Suprapubic skin (tissue), 4 donors: ENCODE measurements around the gene GGCX. TPM values are rescaled to one million over a fixed set of nuclear protein-coding genes. Genes with fewer than 3 reads are reported as not detected.

Experiments
- DNase-seq, 2 donors: peaks; one replicate each; pipeline ENCODE4 v3.0.0-alpha.2; 2019; ENCODE audit warnings: low spot score in 2 of 2
- H3K27ac ChIP-seq: fragments of 200-600 bp; sonication (generic); one replicate; pipeline ENCODE4 v1.5.1; 2019
- H3K27me3 ChIP-seq: fragments of 200-600 bp; sonication (generic); one replicate; pipeline ENCODE4 v1.5.1; 2019
- H3K36me3 ChIP-seq: fragments of 200-600 bp; sonication (generic); one replicate; pipeline ENCODE4 v1.5.1; 2019
- H3K4me1 ChIP-seq: fragments of 200-600 bp; sonication (generic); one replicate; pipeline ENCODE4 v1.5.1; 2019
- H3K4me3 ChIP-seq: fragments of 200-600 bp; sonication (generic); one replicate; pipeline ENCODE4 v1.5.1; 2019; ENCODE audit warnings: mild to moderate bottlenecking
- H3K9me3 ChIP-seq: fragments of 200-600 bp; sonication (generic); one replicate; pipeline ENCODE4 v1.5.1; 2019
- CTCF ChIP-seq, 2 donors: fragments of 200-600 bp in 1 of 2; fragments of 450-650 bp in 1 of 2; sonication (generic) in 1 of 2; IDR thresholded peaks; one replicate each; pipeline ENCODE4 v1.5.1; 2016 to 2019; ENCODE audit warnings: antibody characterized with exemption in 2 of 2, mild to moderate bottlenecking in 1 of 2, moderate library complexity in 1 of 2
- EP300 ChIP-seq: sonication (generic); formaldehyde crosslinking; IDR thresholded peaks from one replicate; pipeline ENCODE4 v1.6.1; 2017; ENCODE audit warnings: antibody characterized with exemption
- POLR2A ChIP-seq, 2 donors: fragments of 450-650 bp; IDR thresholded peaks; one replicate each; pipeline ENCODE4 v1.6.1; 2017; ENCODE audit warnings: antibody characterized with exemption in 2 of 2, mild to moderate bottlenecking in 2 of 2, moderate library complexity in 2 of 2
- POLR2AphosphoS5 ChIP-seq, 3 donors: sonication (generic); formaldehyde crosslinking; IDR thresholded peaks; one replicate each; pipeline ENCODE4 v1.6.1; 2017; ENCODE audit warnings: antibody characterized with exemption in 3 of 3
- WGBS: methylation state at CpG from one replicate; pipeline ENCODE4 v1.1.5; 2018; 5-methylcytosine and 5-hydroxymethylcytosine counted together
- total RNA-seq, 4 donors: library from RNA; depleted of rRNA; stranded (reverse); fragments of >200 nt; gene quantifications; one replicate each; pipeline ENCODE4 v1.1.0, GENCODE V29; 2016

GGCX gene
- total RNA-seq, 4 donors from 2014 or later, result 23.2 to 38.9 (median 27.7) TPM

DNA sequence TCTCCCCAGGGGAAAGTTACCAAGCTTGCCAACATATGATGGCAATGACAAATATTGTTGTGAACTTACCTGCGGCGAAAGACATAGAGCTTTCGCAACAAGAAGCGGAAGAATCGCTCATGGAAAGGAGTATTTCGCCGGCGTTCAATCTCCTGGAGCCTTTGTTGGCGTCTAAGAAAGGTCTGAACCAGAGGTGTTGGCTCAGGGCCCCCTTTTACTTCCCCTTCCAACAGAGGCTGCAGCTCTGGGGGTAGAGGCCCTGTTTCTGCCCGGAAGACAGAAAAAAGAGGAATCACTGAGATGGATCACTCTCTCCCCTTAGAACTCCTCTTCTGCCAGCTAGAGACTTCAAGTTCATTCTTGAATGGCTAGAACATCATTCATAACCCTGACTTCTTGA lies 10.8 kb downstream of the GGCX start:
- Histone ChIP-seq H3K9me3 (no peaks in the 10 kb centered on the region), H3K27me3 (no peaks in the 10 kb centered on the region), H3K36me3 (peaks cover 62% of the 10 kb centered on the region), H3K4me1 (peaks cover 29% of the 10 kb centered on the region), H3K4me3 (no peak overlapping the region), H3K27ac (no peak overlapping the region)
- no peak for DNase-seq
- 83% methylated on average over 10 of the region's 10 CpGs for WGBS
- no peak for TF ChIP-seq POLR2AphosphoS5 (IDR thresholded peaks at IDR 0.05)
- TF ChIP-seq EP300, result no peak
- TF ChIP-seq POLR2A (IDR thresholded peaks at IDR 0.05), result no peak
- TF ChIP-seq CTCF (IDR thresholded peaks at IDR 0.05), result no peak

DNA sequence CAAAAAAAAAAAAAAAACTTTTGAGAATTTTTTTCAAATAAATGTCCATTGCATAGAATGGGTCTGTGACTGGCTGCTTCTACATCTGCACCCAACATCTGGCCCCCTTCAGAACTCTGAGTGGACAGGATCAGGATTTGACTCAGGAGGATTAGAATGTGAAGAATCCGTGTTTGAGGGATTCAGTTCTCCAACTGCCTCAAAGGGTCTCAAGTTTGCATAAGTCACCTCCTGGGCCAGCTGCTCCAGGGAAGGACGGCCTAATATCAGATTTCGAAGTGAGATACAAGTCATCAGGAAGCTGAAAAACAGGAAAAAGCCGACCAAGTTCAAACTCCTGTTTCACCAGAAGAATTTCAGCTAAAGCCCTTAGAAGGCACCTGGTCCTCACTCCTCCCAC lies 11.5 kb downstream of the GGCX start:
- Histone ChIP-seq H3K4me3 (no peak overlapping the region), H3K27ac (no peak overlapping the region), H3K36me3 (peaks cover 62% of the 10 kb centered on the region), H3K27me3 (no peaks in the 10 kb centered on the region), H3K9me3 (no peaks in the 10 kb centered on the region), H3K4me1 (peaks cover 34% of the 10 kb centered on the region)
- no peak for DNase-seq
- TF ChIP-seq POLR2AphosphoS5 (IDR thresholded peaks at IDR 0.05) (no peak), CTCF (IDR thresholded peaks at IDR 0.05) (no peak), POLR2A (IDR thresholded peaks at IDR 0.05) (no peak), EP300 (no peak)
- WGBS, result 63% methylated on average over 4 of the region's 4 CpGs

GRCh38 chr2:85549095-85549494 lies 12.2 kb downstream of the GGCX start:
- H3K27ac ChIP-seq, result no peak overlapping the region
- H3K4me3 ChIP-seq, result no peak overlapping the region
- no peaks in the 10 kb centered on the region for H3K9me3 ChIP-seq
- H3K27me3 ChIP-seq, result no peaks in the 10 kb centered on the region
- TF ChIP-seq POLR2A (IDR thresholded peaks at IDR 0.05), result no peak
- no peak for TF ChIP-seq POLR2AphosphoS5 (IDR thresholded peaks at IDR 0.05)
- TF ChIP-seq CTCF (IDR thresholded peaks at IDR 0.05), result no peak
- TF ChIP-seq EP300, result no peak
- peaks cover 42% of the 10 kb centered on the region for H3K4me1 ChIP-seq
- WGBS, result 88% methylated on average over 10 of the region's 10 CpGs
- peaks cover 62% of the 10 kb centered on the region for H3K36me3 ChIP-seq
- DNase-seq, result no peak

DNA sequence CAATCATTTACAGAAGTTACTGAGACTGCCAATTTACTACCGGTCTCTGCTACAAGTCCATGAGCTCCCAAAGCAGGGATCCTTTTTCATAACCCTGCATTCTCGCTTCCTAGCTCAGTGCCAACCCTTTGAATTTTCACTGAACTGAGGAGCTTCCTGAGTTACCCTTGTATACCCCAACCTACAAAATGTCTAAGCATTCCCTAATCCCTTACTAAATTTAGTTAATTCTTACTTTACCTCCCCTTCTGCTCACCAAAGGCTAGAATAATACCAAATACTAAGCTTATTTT lies 12.7 kb downstream of the GGCX start:
- Histone ChIP-seq H3K4me1 (peaks cover 44% of the 10 kb centered on the region), H3K9me3 (no peaks in the 10 kb centered on the region), H3K4me3 (no peak overlapping the region), H3K27me3 (no peaks in the 10 kb centered on the region), H3K36me3 (peaks cover 62% of the 10 kb centered on the region), H3K27ac (no peak overlapping the region)
- no peak for DNase-seq
- WGBS, result 57% methylated on average over 2 of the region's 2 CpGs
- TF ChIP-seq EP300, result no peak
- no peak for TF ChIP-seq POLR2AphosphoS5 (IDR thresholded peaks at IDR 0.05)

DNA sequence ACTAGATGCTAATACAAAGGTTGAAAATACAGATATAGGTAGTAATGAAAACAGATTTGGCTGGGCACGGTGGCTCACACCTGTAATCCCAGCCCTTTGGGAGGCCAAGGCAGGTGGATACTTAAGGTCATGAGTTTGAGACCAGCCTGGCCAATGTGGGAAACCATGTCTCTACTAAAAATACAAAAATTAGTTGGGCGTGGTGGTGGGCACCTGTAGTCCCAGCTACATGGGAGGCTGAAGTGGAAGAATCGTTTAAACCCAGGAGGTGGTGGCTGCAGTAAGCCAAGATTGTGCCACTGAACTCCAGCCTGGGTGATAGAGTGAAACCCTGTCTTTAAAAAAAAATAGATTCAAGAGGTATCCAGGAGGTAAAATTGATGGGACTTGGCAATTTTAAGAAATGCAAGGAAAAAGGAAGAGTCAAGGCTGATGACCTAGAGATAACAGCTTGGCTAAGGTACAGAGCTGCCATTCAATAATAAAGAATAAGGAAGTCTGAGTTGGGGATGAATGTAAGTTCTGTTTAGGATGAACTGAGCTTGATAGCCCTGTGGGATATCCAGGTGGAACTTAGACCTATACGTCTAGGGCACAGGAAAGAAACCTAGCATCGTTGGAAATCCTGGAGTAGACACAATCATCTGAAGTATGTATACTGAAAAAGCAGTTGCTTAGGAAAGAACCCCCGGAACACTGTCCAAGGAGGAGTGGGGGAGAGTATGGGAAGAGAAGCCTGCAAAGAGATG lies 13.3 kb downstream of the GGCX start:
- WGBS, result 80% methylated on average over 6 of the region's 6 CpGs
- no peaks in the 10 kb centered on the region for H3K9me3 ChIP-seq
- peaks cover 62% of the 10 kb centered on the region for H3K36me3 ChIP-seq
- DNase-seq, result peak in 1 of 2 donors; percentile 31
- H3K27ac ChIP-seq, result no peak overlapping the region
- H3K4me1 ChIP-seq, result peaks cover 50% of the 10 kb centered on the region
- TF ChIP-seq POLR2A (IDR thresholded peaks at IDR 0.05) (no peak), POLR2AphosphoS5 (IDR thresholded peaks at IDR 0.05) (no peak), CTCF (IDR thresholded peaks at IDR 0.05) (no peak), EP300 (no peak)
- H3K27me3 ChIP-seq, result no peaks in the 10 kb centered on the region
- no peak overlapping the region for H3K4me3 ChIP-seq
